ENCODE results near the gene SLITRK3.

The SLITRK3 gene

GRCh38 chr3:165195640-165196576, at the start of gene SLITRK3:
Gene SLITRK3 (minus strand): TSS chr3:165196384. CDS start chr3:165190830, 5,554 bp downstream.
- no peak for DNase-seq

DNA sequence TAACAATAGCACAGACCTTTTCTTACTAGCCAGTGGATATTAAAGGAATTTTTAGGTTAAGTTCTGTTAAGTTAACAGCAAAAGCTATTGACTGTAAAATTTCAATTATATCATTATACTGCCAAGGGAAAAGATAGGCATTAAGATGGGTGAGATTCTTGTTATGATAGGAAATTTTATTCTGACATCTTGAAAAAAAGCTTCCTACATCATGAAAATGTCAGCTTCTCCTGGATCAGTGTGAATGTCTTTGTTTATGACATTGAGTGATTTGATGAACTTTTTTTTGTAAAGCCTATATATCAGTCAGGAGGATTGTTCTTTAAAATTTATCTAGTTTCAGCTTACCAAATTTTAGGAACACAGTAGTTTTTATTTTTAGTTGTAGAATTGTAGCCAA, 47.4 kb upstream of the SLITRK3 start:
- no peak for DNase-seq

DNA sequence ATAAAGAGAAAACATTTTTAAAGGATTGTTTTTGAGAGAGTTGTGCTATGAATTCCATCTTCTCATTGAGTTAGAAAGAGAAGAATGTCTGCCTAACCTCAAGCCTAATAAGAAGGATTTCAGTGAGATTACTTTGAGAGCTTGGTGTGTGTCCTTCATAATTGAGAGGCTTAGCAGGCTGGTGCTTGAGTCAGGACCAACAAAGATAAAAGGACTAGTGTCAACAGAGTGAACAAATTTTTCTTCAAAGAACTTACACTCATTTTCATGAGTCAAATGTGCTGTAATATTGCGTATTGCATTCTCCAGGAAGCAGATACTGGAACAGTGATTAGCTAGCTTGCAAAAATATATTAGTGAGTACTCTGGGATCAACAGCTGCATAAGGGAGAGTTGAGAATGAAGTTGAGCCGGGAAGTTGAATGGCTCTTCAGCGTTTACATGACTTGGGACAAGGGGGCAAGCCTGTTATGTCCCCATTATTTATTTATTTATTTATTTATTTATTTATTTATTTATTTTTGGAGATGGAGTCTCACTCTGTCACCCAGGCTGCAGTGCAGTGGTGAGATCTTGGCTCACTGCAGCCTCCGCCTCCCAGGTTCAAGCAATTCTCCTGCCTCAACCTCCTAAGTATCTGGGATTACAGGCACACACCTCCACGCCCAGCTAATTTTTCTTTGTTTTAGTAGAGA, 37.5 kb upstream of the SLITRK3 start:
- DNase-seq, result no peak

DNA sequence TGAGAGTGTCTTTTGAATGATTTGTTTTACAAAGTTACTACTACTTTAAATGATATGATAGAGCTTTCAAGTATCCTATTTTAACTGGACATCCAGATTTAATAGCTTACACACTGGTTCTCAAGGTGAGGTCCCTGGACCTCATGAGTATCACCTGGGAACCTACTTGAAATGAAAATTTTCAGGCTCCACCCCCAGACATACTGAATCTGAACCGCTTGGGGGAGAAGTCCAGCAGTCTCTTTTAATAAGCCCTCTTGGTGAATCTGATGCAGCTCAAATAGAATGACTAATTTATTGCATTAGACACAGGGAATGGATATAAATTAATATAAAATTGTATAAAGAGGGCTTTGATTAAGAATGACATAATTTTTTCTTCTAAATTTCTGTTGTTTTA, 29.4 kb upstream of the SLITRK3 start:
- DNase-seq, result no peak

- no peak for DNase-seq
These were observed 21.6 kb upstream of the SLITRK3 start for GRCh38 chr3:165217739-165218138.

- no peak for DNase-seq
These were observed 16.4 kb upstream of the SLITRK3 start for GRCh38 chr3:165212580-165212979.

DNA sequence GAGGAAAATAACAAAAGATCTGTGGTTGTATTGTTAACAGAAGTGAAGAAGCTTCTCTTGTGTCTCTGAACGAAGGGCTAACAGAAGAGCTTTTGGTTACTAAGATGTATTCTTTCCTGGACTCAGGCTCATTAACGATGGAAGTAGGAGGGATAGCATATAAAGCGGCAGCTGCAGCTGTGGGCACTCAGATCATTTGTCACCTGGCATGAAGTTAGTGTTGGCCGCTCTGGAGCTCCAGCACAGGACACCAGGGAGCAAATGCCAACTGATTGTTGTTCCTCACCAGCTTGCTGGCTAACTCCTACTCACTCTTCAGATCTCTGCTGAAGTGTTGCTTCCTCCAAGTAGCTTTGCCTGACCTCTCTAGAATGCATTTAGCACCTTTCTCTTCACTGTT, 15.5 kb upstream of the SLITRK3 start:
- DNase-seq, result no peak

- no peak for DNase-seq
These were observed 14.5 kb upstream of the SLITRK3 start for GRCh38 chr3:165210727-165211126.

GRCh38 chr3:165210132-165210531, 13.9 kb upstream of the SLITRK3 start:
- DNase-seq, result no peak

DNA sequence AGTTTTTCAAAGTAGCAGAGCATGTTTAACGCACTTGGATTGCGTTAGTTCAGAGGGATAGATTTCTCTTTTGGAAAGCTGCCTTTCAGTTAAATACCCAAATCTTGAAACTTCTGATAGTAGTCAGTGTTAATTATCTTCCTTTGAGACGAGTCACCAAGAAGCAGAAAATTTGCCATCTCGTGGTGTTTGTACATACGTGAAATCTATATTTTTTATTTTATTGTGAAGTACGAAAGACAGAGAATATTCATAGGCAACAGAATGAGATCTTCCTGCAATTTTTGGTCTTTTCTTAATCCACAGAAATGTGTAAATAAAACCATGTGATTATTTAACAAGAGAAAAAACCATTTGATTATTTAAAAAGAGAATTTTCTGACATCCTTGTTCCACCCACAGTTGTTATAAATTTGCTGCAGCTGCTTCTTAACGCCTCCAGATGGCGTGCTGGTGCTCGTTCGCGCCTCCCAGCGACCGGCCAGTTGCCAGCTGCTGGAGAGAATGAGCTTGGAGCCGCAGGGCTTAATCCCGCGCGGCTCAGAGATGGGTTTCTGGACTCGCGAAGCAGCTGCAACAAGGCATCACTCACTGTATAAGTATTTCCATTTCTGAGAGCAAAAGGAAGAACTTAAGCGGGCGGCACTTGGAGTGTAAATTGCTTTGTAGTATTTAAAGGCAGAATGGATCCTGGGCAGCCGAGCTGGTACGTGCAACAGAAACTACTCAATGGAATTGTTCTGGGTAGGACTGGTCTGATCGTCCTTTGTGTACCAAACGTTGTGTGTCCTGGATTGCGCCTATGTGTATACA, 10.5 kb upstream of the SLITRK3 start:
- peak in 1 of 2 experiments; percentile 48 for DNase-seq

- DNase-seq, result no peak
These were observed 8.3 kb upstream of the SLITRK3 start for GRCh38 chr3:165204445-165204844.

DNA sequence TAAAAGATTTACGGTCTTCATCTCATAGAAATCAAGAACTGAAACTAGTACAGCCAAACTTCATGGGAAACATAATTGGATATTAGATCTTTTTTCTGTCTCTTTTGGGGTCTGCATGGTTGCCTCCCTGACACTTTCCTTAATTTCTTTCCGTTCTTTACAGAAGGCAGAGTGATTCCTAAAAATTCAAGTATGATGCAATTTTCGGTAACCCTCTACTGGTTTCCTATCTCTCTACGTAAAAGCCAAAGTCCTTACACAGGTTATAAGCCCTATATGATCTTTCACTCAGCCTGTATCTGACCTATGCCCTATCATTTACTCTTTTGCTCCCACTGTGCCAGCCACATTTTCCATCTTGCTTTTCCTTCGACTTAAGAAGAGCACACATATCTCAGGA, 6.8 kb upstream of the SLITRK3 start:
- no peak for DNase-seq

DNA sequence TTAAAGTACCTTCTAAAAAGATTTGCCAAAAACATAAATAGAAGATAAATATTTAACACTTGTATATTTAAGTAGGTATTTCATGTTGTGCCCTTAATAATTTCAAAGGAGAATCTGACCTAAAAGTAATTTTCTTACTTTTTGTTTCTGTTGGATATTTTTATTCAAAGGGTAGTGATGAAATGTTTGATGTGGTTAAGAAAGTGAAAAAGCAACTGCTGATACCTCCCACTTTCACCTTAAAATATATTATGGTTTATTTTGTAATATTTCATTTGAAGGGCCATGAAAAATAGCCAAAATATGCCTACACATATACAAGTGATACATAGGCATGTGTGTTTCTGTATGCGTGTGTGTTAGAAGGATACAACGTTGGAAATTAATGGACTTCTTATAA, 5.8 kb upstream of the SLITRK3 start:
- DNase-seq, result no peak

DNA sequence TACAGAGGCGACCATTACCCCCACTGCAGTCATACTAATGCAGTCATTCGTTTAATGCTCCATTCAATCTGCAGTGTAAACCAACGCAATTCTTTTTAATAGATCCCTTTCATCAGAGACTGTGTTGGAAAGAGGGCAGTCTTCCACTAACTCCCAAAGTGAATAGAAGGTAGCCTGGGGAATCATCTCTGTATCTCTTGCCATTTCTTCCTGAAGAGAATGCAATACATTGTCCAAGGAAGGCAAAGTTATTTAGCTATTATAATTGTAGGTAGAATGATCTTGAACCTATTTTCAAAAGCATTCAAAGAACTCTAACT, 1.3 kb upstream of the SLITRK3 start:
- DNase-seq, result peak in 1 of 2 experiments; percentile 39

- DNase-seq, result peak in 1 of 2 experiments; percentile 10
These were observed 645 bp upstream of the SLITRK3 start for GRCh38 chr3:165196577-165197480.

- no peak for DNase-seq
These were observed 944 bp downstream of the SLITRK3 start for GRCh38 chr3:165195241-165195639.

DNA sequence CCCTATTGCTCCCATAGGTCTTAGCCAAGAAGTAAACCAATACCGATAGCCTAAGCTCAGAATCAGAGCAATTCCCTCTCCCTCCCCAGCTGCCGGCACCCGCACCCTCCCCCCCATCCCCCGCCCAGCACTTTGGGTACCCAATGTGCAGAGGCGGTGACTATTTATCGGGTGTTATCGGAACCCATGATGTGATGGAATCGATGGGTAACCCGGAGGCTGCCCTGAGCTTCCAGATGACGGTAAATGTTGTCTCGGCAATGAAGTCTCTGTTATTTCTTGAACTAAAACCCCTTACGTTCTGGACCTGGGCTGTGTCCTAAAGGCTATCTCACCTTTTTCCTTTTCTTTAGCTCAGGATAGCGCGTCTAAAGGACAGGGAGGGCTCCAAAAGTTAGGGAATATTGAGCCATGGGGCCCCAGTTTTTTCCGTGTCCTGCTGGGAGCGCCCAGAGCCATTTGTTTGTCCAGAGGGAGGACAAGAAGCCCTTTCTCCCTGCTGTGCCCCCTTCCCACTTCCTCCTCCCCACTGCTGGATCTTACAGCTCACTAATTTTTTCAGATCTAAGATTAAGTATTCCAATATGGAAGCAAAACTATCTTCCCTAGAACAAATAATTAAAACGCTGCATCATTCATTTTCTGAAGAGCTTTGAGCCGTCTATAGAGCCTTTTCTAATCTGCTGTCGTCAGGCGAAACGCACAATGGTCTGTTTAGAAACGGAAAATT, 1.5 kb downstream of the SLITRK3 start:
- DNase-seq, result no peak

- peak in 1 of 2 experiments; percentile 29 for DNase-seq
These were observed 2.6 kb downstream of the SLITRK3 start for GRCh38 chr3:165193366-165194254.

DNA sequence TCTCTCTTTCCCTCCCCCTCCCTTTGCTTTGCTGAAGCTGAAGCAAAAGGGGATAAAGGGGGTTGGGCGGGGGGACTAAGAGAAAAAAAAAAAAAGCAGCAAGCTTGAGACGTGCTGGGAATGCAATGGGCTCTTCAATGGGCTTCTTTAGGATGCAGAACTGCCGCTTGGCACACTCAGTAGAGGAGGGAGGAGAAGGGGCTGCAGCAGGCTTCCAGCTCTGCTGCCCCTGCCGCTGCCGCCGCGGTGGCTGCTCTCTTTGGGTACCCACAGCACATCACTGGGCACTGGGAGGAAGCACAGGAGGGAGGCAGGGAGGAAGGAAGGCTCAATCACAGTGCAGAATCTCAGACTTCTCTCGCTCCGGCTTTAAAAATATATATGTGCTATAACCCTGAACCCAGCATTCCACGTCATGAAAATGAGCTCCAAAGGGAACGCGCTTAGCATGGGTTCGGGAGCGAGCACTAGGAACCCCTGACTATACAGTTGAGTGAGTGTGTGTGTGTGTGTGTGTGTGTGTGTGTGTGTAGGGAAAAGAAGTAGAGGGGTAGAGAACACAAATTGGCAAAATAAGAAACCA, 3.5 kb downstream of the SLITRK3 start:
- no peak for DNase-seq

- DNase-seq, result peak in 1 of 2 experiments; percentile 39
These were observed 4.7 kb downstream of the SLITRK3 start for GRCh38 chr3:165191491-165191890.

Measured in cerebellar nuclear complex (tissue), 1 donor.